NCI-H524 (cell line): ENCODE data around the gene TNK1.
"Not testable (repeated sequence)": the region's sequence is repeated elsewhere in the genome, so short reads cannot be mapped to it uniquely, and the experiment has no call there.

Source experiments
- DNase-seq, 2 experiments: peaks; one replicate each; lab custom pipeline; 2025; lab: John Stamatoyannopoulos, UW

The TNK1 gene

DNA sequence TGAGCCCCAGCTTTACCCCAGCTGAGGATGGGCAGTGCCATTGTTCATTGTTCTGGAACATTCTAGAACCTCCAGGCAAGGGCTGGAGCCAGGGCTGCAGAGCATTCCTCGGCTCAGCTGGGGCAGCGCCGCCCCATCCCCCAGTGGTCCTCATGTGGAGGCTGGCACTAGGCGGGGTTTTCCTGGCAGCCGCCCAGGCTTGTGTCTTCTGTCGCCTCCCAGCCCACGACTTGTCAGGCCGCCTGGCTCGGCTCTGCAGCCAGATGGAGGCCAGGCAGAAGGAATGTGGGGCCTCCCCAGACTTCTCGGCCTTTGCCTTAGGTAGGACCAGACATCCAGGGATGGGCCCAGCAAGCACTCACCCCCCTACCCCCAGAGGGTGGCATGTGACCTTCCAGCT, 25.8 kb upstream of the TNK1 start, which contains the start of gene TMEM95:
TSS of gene TMEM95 (plus strand) at position 104 of the 400 bp plus-strand sequence. CDS start at position 153, 49 bp downstream.
- peak; percentile 15 to 31 for DNase-seq

- no peak for DNase-seq
Measured at GRCh38 chr17:7355573-7355972, 25.3 kb upstream of the TNK1 start.

GRCh38 chr17:7356072-7356549, 24.8 kb upstream of the TNK1 start:
- peak in 1 of 2 experiments; percentile 40 for DNase-seq

DNA sequence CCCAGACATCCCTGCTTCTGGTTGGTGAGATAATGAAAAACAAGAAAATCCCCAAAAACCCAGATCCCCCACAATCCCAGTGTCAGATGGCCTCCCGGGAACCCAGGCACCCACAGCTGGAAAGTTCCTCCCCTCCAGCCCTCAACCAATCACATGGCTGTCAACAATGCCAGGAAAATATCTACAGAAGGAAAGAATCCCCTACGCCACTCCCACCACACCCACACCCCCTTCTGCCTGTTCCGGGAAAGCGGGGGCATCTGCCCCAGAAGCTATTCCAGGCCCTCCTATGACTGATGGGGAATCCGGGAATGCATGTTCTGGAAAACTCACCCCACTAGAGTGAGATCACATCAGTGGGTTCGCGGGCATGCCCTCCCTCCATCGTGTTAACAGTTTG, 24.1 kb upstream of the TNK1 start:
- no peak for DNase-seq

DNA sequence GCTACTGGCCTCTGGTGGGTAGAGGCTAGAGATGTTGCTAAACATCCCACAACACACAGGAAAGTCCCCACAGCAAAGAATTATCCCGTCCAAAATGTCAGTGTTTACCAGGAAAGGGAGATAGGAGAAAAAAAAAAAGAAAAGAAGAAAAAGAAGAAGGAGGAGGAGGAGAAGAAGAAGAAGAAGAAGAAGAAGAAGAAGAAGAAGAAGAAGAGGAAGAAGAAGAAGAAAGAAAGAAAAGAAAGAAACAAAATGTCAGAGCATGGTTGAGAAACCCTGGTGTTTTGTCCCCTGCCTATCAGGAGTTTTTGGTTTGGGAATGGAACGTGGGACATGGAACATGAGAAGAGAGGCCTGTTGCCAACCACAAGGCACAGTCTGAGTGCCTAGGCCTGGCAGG, 23.5 kb upstream of the TNK1 start:
- DNase-seq, result no peak

DNA sequence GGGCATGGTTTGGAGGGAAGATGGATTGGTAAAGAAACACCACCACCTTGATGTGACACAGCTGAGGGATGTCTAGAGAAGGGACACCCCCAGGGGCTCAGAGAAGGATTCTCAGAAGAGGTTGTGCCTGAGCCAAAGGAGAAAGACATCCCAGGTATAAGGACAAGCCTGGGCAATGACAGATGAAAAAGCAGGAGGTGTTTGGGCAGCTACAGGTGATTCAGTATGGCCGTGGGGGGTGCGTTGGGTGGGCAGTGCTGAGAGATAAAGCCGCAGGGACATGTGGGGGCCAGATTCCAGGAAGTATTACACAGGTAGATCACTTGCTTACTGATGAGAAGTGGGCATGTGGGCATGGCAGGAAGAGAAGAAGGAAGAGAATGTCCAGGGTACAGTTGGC, 19.0 kb upstream of the TNK1 start:
- DNase-seq, result no peak

- DNase-seq, result no peak
Measured at GRCh38 chr17:7363311-7363710, 17.6 kb upstream of the TNK1 start.

GRCh38 chr17:7365963-7366362, 14.9 kb upstream of the TNK1 start:
- DNase-seq, result not testable (repeated sequence)

GRCh38 chr17:7367083-7367482, 13.8 kb upstream of the TNK1 start:
- no peak for DNase-seq

DNA sequence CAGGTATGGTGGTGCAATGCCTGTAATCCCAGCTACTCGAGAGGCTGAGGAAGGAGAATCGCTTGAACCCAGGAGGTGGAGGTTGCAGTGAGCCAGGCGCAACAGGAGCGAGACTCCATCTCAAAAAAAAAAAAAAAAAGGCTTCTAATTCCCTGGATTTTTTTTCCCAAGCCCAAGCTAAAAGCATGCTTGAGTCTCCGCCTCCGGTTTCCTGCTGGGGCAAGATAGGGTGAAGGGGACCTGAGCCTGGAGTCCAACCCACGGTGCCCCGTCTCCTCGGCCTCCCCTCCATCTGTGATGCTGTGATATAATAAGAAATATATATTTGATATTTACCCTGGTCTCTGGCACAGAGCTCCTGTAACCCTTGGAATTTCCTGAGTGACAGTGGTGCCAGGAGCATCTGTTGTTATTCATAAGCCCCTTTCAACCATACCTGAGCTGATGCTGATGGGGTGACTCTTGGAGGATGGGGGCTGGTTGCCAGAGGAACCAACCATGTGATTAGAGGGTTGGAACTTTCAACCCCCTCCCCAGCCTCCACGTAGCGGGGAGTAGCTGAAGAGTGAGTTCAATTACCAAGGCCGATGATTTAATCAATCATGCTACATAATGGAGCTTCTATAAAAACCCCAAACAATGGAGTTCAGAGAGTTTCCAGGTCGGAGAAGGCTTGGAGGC, 12.8 kb upstream of the TNK1 start:
- no peak for DNase-seq

GRCh38 chr17:7368599-7368994, 12.3 kb upstream of the TNK1 start:
- not testable (repeated sequence) for DNase-seq

DNA sequence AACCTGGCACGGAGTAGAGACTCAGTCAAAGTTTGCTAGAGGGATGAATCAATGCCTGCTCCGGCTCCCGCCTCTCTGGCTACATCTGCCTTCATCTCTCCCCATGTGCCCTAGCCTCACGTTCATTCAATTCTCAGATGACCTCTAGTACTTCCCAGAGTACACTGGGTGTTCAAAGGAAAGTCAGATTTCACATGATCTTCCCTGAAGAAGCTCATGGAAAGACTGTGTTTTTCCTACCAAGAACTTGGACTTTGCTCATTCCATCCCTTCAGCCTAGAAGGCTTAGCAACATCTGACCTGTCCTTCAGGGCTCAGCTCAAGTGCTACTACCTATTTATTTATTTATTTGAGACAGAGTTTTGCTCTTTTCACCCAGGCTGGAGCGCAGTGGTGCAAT, 11.1 kb upstream of the TNK1 start:
- no peak for DNase-seq

DNA sequence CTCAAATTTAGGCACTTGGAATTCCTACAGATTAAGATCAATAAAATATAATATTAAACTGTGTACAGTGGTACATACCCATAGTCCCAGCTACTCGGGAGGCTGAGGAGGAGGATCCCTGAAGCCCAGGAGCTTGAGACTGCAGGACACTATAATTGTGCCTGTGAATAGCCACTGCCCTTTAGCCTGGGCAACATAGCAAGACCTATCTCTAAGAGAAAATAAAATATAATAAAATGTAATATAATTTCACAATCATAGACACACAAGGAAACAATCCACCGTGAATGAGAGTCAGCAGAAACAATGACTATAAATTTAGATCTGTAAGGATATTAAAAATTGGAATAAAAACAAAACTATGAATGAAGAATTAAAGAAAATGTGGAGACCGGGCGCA, 10.0 kb upstream of the TNK1 start:
- DNase-seq, result no peak

DNA sequence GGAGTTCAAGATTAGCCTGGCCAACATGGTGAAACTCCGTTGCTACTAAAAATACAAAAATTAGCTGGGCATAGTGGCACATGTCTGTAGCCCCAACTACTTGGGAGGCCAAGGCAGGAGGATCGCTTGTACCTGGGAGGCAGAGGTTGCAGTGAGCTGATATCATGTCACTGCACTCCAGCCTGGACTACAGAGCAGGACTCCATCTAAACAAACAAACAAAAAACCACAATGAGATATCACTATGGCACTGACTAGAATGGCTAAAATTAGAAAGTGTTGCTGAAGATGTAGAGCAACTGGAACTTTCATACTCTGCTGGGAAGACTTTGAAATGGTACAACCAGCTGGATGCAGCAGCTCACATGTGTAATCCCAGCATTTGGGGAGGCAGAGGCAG, 6.5 kb upstream of the TNK1 start:
- no peak for DNase-seq

DNA sequence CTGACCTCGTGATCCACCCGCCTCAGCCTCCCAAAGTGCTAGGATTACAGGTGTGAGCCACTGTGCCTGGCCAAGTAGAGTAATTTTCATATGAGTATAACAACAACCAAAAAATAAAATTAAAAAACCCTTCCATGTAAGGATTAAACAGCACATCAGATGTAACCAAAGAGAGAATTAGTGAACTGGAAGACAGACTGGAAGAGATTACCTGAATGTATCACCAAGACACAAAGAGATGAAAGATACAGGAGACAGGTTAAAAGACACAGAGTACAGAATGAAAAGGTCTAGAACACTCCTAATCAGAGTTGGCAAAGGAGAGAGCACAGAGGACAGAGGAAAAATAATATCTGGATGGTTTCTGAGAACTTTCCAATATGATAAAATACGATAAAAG, 1.8 kb upstream of the TNK1 start:
- DNase-seq, result no peak

DNA sequence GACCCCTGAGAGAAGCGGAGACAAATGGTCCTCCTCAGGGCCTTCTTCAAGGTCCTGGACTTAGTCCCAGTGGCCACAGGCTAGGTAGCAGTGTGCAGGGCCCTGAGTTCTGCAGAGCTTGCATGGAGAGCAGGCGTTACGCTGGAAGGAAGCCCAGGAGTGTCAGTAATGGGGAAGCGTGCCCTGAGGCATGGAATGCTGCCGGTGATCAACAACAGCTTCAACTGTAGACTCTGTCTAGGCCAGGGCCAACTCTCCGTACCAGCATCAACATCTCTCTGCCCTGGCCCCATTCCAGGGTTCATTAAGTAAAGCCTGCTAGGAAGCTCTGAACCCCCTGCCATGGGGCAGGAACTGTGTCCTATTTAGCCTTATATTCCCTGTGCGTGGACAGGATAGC, 568 bp upstream of the TNK1 start:
- DNase-seq, result no peak

DNA sequence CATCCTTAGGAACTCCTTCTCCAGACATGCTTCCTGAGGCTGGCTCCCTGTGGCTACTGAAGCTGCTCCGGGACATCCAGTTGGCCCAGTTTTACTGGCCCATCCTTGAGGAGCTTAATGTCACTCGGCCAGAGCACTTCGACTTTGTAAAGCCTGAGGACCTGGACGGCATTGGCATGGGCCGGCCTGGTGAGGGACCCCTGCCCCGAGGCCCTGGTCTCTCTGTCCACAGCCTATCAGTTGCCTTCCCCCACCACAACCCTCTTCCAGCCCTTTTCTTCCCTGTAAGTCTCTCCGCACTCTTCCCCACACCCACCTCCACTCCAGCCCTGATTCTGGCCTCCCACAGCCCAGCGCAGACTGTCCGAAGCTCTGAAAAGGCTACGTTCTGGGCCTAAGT, 2.0 kb downstream of the TNK1 start:
- no peak for DNase-seq

DNA sequence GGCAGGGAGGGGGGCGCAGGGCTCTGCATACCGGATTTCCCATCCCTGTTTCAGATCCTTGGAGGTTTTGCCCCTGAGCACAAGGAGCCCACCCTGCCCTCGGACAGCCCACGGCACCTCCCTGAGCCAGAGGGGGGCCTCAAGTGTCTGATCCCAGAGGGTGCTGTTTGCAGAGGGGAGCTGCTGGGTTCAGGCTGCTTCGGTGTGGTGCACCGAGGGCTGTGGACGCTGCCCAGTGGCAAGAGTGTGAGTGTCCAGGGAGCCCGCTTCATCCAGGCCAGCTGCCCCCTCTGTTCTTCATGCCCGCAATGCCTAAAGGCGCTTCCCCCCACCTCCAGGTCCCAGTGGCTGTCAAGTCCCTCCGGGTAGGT, 2.5 kb downstream of the TNK1 start:
- no peak for DNase-seq

DNA sequence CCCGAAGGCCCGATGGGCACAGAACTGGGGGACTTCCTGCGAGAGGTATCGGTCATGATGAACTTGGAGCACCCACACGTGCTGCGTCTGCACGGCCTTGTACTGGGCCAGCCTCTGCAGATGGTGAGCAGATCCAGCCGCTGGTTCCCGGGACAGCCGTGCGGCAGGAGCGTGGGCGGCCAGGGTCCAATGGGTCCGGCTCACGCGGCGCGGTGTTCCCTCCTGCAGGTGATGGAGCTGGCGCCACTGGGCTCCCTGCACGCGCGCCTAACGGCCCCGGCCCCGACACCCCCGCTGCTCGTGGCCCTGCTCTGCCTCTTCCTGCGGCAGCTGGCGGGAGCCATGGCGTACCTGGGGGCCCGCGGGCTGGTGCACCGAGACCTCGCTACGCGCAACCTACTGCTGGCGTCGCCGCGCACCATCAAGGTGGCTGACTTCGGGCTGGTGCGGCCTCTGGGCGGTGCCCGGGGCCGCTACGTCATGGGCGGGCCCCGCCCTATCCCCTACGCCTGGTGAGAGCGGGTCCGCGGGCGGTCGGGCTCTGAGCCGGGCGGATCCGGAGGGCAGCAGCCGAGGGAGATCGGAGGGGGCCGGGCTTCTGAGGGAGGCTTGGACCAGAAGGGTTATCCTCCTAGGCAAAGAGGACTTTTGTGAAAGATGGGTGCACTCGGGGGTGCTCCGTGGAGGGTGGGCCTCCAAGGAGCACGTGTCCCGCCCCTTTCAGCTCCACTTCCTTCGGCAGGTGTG, 3.0 kb downstream of the TNK1 start:
- DNase-seq, result no peak

DNA sequence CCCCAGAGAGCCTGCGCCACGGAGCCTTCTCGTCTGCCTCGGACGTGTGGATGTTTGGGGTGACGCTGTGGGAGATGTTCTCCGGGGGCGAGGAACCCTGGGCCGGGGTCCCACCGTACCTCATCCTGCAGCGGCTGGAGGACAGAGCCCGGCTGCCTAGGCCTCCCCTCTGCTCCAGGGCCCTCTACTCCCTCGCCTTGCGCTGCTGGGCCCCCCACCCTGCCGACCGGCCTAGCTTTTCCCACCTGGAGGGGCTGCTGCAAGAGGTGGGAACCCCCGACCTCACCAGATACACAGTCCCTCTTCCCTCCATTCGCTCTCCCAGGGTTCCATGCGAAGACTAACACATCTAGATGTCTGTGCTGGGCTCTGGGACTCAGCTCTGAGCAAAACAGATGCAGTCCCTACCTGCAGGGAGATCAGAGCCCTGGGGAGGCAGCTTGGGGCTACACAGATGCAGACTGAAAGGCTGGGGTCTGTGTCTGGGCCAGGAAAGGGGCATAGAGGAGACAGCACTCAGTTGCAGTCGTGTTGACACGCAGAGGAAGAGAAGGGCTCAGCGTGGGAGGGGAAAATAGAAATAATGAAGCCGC, 3.7 kb downstream of the TNK1 start:
- DNase-seq, result no peak

DNA sequence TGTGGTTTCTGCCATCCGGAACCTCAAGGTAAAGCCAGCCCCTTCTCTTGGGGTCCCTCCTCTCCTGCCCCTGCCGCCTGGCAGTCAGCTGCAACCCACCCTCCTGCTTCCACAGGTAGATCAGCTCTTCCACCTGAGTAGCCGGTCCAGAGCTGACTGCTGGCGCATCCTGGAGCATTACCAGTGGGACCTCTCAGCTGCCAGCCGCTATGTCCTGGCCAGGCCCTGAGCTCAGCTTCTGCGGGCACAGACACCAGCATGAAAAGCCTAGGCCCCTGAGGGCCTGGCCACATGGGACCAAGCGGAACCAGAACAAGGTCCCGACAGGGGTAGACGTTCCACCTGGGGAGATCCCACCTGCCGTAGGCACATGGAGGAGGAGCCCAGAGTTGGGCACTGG, 8.0 kb downstream of the TNK1 start:
- no peak for DNase-seq

DNA sequence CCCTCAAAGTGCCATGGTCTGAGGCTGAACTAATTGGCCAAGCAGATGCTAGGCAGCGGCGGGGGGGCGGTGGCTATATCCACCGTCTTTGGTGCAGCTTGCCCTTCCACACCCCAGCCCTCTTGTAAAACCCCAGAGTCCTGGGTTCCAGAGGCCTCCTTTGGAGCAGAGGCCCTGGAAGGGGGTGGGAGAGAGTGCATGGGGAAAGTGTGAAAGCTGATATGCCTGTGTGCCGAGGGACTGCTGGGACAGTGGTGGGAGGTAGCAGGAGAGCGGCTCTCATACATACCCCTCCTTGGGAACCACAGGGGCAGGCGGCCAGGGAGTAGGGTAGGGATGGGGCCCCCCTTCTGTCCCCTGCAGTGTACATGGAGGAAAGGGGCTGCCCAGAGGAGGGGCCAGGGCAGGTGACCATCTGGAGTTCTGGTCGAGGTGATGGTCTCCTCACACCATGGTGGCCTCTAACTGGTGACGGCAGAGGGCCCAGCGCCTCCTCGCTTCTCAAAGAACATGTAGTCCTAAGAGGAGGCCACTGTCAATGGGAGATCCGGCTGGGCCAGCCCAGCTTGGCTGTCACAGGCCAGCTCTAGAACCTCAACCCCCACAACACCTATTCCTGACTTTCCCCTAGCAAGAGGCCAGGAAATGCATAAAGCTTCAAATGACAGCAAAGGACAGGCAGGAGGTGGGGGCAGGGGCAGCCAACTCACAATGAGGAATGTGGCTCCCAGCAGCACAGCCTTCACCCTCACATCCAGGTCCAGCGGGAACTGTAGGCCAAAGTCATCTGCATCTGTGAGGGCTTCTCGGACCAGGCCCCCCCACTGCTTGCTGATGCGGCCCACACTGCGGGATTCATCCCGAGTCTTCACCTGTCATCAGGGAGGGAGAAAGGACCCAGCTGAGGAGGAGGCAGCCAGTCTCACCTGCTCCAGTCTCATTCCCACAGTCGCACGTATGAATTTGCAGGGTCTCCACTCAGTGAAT, 9.3 kb downstream of the TNK1 start:
- no peak for DNase-seq
